ENCODE measurements around the gene PPP1R14C. TPM values are rescaled to one million over a fixed set of nuclear protein-coding genes. Genes with fewer than 3 reads are reported as not detected.

The PPP1R14C gene
- total RNA-seq, 8 experiments from 2014 or later, result 6.5 to 66.6 (median 13.8) TPM

DNA sequence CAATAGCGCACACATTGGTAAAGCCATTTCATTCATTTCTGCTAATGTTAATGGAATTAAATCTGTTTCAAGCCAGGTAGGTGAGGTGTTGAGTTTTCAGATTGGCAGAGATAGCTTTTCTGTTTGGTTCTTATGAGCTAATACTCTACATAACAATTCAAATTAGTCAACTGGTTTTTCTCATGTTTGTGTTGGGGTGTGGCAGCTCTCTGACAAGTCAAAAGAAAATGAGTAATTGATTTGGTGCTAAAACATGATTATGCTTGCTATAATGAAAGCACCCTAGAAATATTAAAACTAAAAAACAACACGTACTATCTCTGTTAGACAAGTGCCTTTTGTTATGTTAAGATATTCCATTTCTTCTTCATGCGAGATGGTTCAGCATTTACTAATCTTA is 13.6 kb downstream of the PPP1R14C start:
- no peak overlapping the region for H3K4me3 ChIP-seq
- no peak for ATAC-seq (replicated peaks in 6 of 8)
- WGBS, 10 experiments, result 20 to 100% (median 90%) methylated on average over 1 to 3 of the region's 3 CpGs; no CpG with 5 or more reads in 1 of the 10 experiments
- no peak overlapping the region for H3K27ac ChIP-seq
- in situ Hi-C loops (cut with MboI; ENCODE audit: low pct_unique_long_range_greater_than_20kb in 2 of 9, low sequenced_read_pairs in 9 of 9, unreplicated experiment in 9 of 9), result no loop called here
- H3K4me1 ChIP-seq (replicated peaks in 1 of 2), result peaks cover 5 to 11% of the 10 kb centered on the region in 2 donors

DNA sequence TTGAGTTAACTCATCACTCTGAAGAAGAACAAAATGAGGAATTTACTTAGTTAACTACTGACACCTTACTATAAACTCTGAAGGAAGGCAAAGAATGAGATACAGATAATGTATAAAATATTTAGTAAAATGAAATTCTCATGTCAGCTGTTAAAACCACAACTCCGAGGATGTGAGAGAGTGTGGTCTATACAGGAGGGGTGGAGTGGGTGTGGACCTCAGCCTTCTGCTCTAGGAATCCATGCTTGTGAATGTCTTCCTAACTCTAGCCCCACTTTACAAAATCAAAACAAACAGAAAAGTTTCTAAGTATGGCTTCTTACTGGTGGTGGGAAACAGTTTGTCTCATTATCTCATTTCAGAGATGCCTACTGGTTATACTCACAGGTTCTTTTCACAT is 14.2 kb downstream of the PPP1R14C start:
- no peak overlapping the region for H3K27ac ChIP-seq
- in situ Hi-C loops (cut with MboI; ENCODE audit: low pct_unique_long_range_greater_than_20kb in 2 of 9, low sequenced_read_pairs in 9 of 9, unreplicated experiment in 9 of 9), result no loop called here
- H3K4me3 ChIP-seq, result no peak overlapping the region
- H3K4me1 ChIP-seq (replicated peaks in 1 of 2), result peaks cover 5 to 11% of the 10 kb centered on the region in 2 donors
- 0 to 100% (median 38%) methylated on average over 1 of the region's 1 CpG; no CpG with 5 or more reads in 3 of the 10 experiments for WGBS, 10 experiments
- ATAC-seq (replicated peaks in 6 of 8), result peak in 1 of 8 experiments; percentile 62

DNA sequence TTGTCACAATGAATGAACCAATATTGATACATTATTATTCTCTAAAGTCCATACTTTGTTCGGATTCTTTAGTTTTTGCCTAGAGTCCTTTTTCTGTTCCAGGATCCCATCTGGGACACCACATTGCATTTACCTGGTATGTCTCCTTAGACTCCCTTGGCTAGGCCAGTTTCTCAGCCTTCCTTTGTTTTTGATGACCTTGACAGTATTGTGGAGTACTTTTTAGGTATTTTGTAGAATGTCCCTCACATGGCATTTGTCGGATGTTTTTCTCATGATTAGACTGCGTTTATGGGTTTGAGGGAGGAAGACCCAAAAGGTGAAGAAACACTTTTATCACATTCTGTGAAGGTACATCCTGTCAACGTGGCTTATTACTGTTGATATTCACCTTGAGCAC is 16.9 kb downstream of the PPP1R14C start:
- no peak overlapping the region for H3K27ac ChIP-seq
- no peak overlapping the region for H3K4me3 ChIP-seq
- 65 to 100% (median 83%) methylated on average over 1 to 4 of the region's 4 CpGs for WGBS, 10 experiments
- ATAC-seq (replicated peaks in 6 of 8), result no peak
- in situ Hi-C loops (cut with MboI; ENCODE audit: low pct_unique_long_range_greater_than_20kb in 2 of 9, low sequenced_read_pairs in 9 of 9, unreplicated experiment in 9 of 9), result no loop called here
- H3K4me1 ChIP-seq (replicated peaks in 1 of 2), result no peaks in the 10 kb centered on the region

DNA sequence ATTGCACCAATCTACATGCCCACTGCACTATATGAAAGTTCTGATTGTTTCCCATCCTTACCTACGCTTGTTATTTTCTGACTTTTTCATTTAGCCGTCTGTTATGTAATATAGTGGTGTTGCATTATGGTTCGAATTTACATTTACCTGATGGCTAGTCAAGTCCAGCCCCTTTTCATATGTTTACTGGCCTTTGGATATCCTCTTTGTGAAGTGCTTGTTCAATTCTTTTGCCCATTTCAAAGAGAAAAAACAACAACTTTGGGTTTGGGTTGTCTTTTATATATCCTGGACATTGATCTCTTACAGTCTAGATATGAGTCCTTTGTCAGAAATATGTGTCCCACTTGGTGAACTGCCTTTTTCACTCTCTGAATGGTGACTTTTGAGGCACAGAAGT is 21.1 kb downstream of the PPP1R14C start:
- in situ Hi-C loops (cut with MboI; ENCODE audit: low pct_unique_long_range_greater_than_20kb in 2 of 9, low sequenced_read_pairs in 9 of 9, unreplicated experiment in 9 of 9), result no loop called here
- no peaks in the 10 kb centered on the region for H3K4me1 ChIP-seq (replicated peaks in 1 of 2)
- no peak for ATAC-seq (replicated peaks in 6 of 8)
- H3K27ac ChIP-seq, result no peak overlapping the region
- H3K4me3 ChIP-seq, result no peak overlapping the region
- 94 to 100% (median 98%) methylated on average over 1 to 3 of the region's 3 CpGs for WGBS, 10 experiments

DNA sequence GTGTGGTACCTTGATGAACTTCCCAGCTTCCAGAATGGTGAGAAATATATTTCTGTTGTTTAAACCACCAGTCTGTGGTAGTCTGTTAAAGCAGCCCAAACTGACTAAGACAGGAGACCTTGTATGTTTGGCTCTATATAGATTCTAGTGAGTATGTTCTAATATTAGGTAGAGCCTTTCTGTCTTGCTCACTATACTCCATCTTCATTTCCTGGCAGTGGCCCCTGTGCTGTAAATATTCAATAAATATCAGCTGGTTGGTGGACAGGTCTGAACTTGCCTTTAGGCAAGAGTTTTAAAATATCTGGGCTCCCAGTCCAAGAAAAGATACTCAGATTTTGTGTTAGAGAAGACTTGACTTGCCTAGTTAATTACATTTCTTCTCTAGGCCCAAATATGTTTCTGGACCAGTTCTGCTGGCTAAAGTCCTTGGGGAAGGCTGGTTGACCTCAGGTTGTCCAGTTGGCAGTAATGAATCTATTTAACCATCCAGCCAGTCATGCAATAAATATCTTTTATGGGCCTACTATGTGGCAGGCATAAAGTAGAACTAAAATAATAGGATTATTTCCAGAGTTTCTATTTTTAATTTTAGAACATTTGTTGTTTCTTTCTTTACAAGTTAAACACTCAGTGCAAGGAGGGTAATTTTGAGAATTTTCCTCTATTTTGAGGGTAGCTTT is 22.3 kb downstream of the PPP1R14C start:
- Histone ChIP-seq H3K4me3 (no peak overlapping the region), H3K27ac (no peak overlapping the region), H3K4me1 (replicated peaks in 1 of 2) (no peaks in the 10 kb centered on the region)
- in situ Hi-C loops (cut with MboI; ENCODE audit: low pct_unique_long_range_greater_than_20kb in 2 of 9, low sequenced_read_pairs in 9 of 9, unreplicated experiment in 9 of 9), result no loop called here
- ATAC-seq (replicated peaks in 6 of 8), result peak in 2 of 8 experiments; percentile 61 to 74

DNA sequence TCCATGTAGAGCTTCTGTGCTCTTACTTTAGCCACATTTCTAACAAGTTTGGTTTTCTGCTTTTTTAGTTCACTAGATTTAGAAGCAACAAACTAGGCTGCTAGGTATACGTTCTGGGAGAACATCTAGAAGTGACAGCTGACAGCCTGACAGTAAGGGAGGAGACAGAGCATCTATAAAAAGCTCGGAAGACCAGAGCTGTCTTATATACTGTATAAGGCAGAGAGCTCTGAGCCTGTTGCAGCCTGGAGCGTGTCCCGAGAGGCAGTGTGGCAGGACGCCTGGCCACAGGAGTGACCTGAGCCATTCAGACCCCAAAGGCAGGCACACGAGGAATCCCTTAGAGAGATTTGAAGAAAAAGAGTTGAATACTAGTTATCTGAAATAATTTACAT is 24.6 kb downstream of the PPP1R14C start:
- no peak overlapping the region for H3K27ac ChIP-seq
- no peak overlapping the region for H3K4me3 ChIP-seq
- no peak for ATAC-seq (replicated peaks in 6 of 8)
- H3K4me1 ChIP-seq (replicated peaks in 1 of 2), result peaks cover 4 to 5% of the 10 kb centered on the region in 2 donors
- 52 to 100% (median 86%) methylated on average over 1 to 4 of the region's 6 CpGs; no CpG with 5 or more reads in 2 of the 10 experiments for WGBS, 10 experiments
- in situ Hi-C loops (cut with MboI; ENCODE audit: low pct_unique_long_range_greater_than_20kb in 2 of 9, low sequenced_read_pairs in 9 of 9, unreplicated experiment in 9 of 9), result no loop called here

DNA sequence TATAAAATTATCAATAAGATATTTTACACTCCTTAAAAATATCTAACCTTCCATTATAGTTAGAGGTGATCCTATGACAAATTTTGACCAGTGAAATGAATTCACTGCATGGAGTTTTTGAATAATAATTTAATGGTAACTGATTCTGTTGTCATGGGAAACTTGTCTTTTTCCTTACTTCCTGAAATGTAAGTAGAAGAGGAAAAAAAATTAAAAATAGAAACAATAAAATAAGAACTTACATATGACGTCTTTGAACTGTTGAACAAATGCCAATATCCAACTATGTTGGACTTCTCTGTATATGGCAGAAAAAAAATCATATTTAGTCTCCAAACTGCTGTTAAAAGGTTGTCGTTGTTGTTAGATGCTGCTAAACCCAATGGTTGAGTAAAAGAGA is 26.3 kb downstream of the PPP1R14C start:
- 41 to 100% (median 85%) methylated on average over 1 to 2 of the region's 2 CpGs for WGBS, 10 experiments
- ATAC-seq (replicated peaks in 6 of 8), result no peak
- Histone ChIP-seq H3K4me1 (replicated peaks in 1 of 2) (peaks cover 7 to 12% of the 10 kb centered on the region in 2 donors), H3K27ac (no peak overlapping the region), H3K4me3 (no peak overlapping the region)
- in situ Hi-C loops (cut with MboI; ENCODE audit: low pct_unique_long_range_greater_than_20kb in 2 of 9, low sequenced_read_pairs in 9 of 9, unreplicated experiment in 9 of 9), result no loop called here

DNA sequence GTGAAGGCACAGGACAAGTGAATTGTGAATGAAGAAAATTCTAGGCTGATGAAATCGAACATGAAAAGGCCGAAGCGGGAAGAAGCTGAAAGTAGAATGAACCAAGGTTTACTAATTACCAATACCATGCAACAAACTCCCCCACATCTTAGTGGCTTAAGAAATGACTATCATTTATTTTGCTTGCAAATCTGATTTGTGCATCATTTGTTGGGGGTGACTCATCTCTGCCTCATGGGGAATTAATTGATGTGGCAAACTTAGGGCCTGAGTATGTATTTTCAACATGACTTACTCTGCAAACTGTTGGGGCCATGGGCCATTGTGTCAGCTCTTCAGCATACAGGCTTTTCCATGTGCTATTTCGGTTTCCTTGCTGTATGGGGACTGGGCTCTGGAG is 26.8 kb downstream of the PPP1R14C start:
- Histone ChIP-seq H3K4me3 (no peak overlapping the region), H3K4me1 (replicated peaks in 1 of 2) (peaks cover 7 to 12% of the 10 kb centered on the region in 2 donors), H3K27ac (no peak overlapping the region)
- peak in 6 of 8 experiments; percentile 22 to 89 (median 63) for ATAC-seq (replicated peaks in 6 of 8)
- 24 to 98% (median 85%) methylated on average over 1 to 4 of the region's 4 CpGs for WGBS, 10 experiments
- in situ Hi-C loops (cut with MboI; ENCODE audit: low pct_unique_long_range_greater_than_20kb in 2 of 9, low sequenced_read_pairs in 9 of 9, unreplicated experiment in 9 of 9), result no loop called here

DNA sequence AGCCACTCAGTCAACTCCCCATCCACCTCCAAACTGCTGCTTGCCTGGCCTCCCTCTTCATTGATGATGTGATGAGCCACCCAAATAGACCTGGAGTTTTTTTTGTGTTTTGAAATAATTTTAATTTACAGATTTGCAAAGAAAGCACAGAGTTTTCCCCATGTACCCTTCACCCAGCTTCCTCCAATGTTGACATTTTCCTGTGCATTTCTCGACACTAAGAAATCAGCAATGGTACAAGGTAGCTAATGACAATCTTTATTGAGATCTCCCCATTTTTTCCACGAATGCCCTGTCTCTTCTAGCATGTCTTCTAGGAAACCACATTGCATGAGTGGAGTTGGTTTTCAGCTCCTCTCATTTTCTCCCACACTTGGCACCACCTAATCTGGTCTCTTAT is 30.1 kb downstream of the PPP1R14C start:
- Histone ChIP-seq H3K4me3 (no peak overlapping the region), H3K27ac (no peak overlapping the region), H3K4me1 (replicated peaks in 1 of 2) (peaks cover 8 to 37% of the 10 kb centered on the region in 2 donors)
- 67 to 100% (median 92%) methylated on average over 1 to 2 of the region's 2 CpGs for WGBS, 10 experiments
- ATAC-seq (replicated peaks in 6 of 8), result no peak
- in situ Hi-C loops (cut with MboI; ENCODE audit: low pct_unique_long_range_greater_than_20kb in 2 of 9, low sequenced_read_pairs in 9 of 9, unreplicated experiment in 9 of 9), result no loop called here

DNA sequence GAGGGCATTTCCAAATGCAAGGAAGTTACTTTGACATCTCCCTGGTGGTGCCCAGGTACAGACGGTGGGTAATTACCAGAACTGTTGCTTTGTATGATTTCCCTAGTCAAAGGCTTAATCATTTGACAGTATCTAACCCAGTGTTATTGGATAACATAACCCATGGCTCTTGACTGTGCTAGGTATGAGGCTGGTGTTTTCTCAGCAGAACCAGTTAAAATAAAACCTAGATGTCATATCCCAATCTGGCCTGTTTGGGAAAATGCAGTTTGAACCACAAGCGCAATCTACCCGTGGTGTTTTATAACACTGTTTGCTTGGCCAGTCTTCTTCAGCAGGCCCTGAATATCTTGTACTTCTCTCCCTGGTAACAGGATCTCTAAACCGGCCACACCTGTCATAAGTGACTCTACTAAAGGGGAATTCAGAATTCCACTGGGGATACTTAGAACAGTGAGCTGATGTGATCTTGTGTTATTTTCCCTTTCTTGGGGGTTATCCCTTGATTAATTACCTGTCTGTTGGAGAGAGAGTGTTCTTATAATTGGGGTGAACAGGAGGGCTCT is 32.8 kb downstream of the PPP1R14C start:
- Histone ChIP-seq H3K27ac (no peak overlapping the region), H3K4me3 (no peak overlapping the region), H3K4me1 (replicated peaks in 1 of 2) (peaks cover 16 to 48% of the 10 kb centered on the region in 2 donors)
- WGBS, 10 experiments, result 77 to 100% (median 95%) methylated on average over 1 to 3 of the region's 4 CpGs
- in situ Hi-C loops (cut with MboI; ENCODE audit: low pct_unique_long_range_greater_than_20kb in 2 of 9, low sequenced_read_pairs in 9 of 9, unreplicated experiment in 9 of 9), result no loop called here
- ATAC-seq (replicated peaks in 6 of 8), result peak in 1 of 8 experiments; percentile 33

DNA sequence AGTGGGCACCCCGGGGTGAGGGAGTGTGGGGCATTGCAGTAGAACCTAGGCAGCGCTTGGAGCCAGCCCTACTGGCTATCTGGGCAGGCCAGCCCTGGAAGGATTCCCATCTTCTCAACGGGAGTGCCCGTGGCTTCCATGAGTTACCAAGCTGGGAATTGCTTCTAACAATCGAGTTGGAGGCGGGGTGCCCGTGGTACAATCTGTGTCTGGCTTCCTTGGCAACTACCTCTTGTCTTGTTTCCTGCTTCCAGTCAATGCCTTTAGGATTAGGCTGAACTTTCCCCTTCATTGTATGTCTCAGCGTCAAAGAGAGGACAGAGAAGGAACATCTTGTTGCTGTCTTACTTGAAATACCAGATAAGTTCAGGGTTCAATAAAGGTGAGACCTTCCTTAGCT is 33.3 kb downstream of the PPP1R14C start:
- in situ Hi-C loops (cut with MboI; ENCODE audit: low pct_unique_long_range_greater_than_20kb in 2 of 9, low sequenced_read_pairs in 9 of 9, unreplicated experiment in 9 of 9), result no loop called here
- 76 to 95% (median 89%) methylated on average over 2 to 7 of the region's 8 CpGs; no CpG with 5 or more reads in 3 of the 10 experiments for WGBS, 10 experiments
- H3K4me1 ChIP-seq (replicated peaks in 1 of 2), result peaks cover 15 to 48% of the 10 kb centered on the region in 2 donors
- ATAC-seq (replicated peaks in 6 of 8), result peak in 1 of 8 experiments; percentile 7
- no peak overlapping the region for H3K4me3 ChIP-seq
- H3K27ac ChIP-seq, result no peak overlapping the region

DNA sequence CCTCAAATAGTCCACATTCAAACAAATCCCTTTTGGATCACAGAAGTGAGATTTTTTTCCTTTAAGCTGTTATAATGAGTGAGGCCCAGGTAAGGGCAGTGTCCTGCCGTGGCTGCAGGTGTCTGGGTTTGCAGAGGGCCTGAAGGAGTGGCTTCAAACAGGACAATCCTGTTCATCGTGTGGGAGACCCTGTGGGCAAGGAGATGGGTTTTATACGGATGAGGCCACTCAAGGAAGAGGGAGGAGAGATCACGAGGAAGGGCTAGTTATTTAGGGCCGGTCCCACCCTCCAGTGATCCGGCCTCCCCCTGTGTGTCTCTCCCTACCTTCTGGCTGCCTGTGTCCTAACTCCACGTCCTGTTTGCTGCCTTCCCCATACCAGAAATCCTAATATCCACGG is 33.8 kb downstream of the PPP1R14C start:
- in situ Hi-C loops (cut with MboI; ENCODE audit: low pct_unique_long_range_greater_than_20kb in 2 of 9, low sequenced_read_pairs in 9 of 9, unreplicated experiment in 9 of 9), result no loop called here
- WGBS, 10 experiments, result 60 to 100% (median 87%) methylated on average over 1 to 5 of the region's 8 CpGs; no CpG with 5 or more reads in 3 of the 10 experiments
- peak overlapping the region in 1 of 2 donors; percentile 10 for H3K27ac ChIP-seq
- H3K4me1 ChIP-seq (replicated peaks in 1 of 2), result peaks cover 11 to 48% of the 10 kb centered on the region in 2 donors
- ATAC-seq (replicated peaks in 6 of 8), result no peak
- no peak overlapping the region for H3K4me3 ChIP-seq

DNA sequence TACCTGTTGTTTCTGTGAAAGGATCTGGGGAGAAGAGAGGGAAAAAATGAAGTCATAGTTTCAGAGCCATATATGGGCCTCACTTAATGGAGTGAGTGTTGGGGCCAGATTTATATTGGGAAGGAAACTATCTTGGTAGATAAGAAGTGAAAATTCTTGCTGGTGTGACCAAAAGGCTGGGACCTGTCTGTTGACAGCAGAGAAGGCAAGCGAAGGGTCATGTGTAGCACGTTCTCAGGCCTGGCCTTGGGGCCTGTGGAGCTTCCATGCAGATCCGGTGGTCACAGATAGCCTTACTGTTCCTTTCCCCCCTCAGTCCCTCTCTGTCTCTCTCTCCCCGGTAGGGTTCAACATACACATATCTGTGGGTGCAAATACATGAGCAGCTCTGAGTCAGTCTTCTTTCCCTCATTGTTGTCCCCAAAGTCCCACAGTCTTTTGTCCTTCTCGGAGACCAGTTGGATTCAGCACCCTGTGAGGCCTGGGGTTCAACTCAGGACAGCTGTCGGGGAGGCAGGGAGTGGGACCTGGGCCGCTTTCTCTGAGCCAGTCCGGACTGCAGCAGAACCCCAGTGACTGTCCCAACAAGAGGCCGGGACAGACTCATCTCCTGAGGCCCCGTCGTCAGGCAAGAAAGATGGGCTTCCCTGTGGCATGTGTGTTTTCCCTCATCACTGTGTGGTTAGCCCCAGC is 34.6 kb downstream of the PPP1R14C start:
- in situ Hi-C loops (cut with MboI; ENCODE audit: low pct_unique_long_range_greater_than_20kb in 2 of 9, low sequenced_read_pairs in 9 of 9, unreplicated experiment in 9 of 9), result no loop called here
- ATAC-seq (replicated peaks in 6 of 8), result peak in 2 of 8 experiments; percentile 1 to 3
- Histone ChIP-seq H3K27ac (peak overlapping the region in 1 of 2 donors; percentile 29), H3K4me1 (replicated peaks in 1 of 2) (peaks cover 11 to 45% of the 10 kb centered on the region in 2 donors), H3K4me3 (no peak overlapping the region)
- WGBS, 10 experiments, result 48 to 100% (median 88%) methylated on average over 1 to 7 of the region's 11 CpGs; no CpG with 5 or more reads in 4 of the 10 experiments

Measured in motor neuron (in vitro differentiated cells).